ENCODE measurements around the gene GDAP2. TPM values are rescaled to one million over a fixed set of nuclear protein-coding genes. Genes with fewer than 3 reads are reported as not detected.

GDAP2 gene
- total and polyA plus RNA-seq, 2 of the 4 experiments (the other 2 are of a cell fraction): 5.4 to 27.1 TPM

- BruUV-seq (replicated peaks): no TSS peak
- Histone ChIP-seq H4K91ac (ENCODE audit: insufficient read depth, low read depth, low read length) (peak overlapping the region; percentile 70; the same call in 1 of the 2 replicates), H3K18ac (ENCODE audit: low read depth, low read length) (no peak overlapping the region), H3K9me1 (ENCODE audit: insufficient read depth, low read length) (peaks cover 9% of the 10 kb centered on the region), H3K9ac (ENCODE audit: low read depth, low read length) (no peak overlapping the region), H3K56ac (ENCODE audit: extremely low read depth, insufficient read depth, low read length) (no peak overlapping the region), H3K36me3 (ENCODE audit: control insufficient read depth, insufficient read depth, low read length) (no peaks in the 10 kb centered on the region), H3K4me2 (ENCODE audit: low read depth, low read length) (no peak overlapping the region), H3K4me1 (ENCODE audit: control insufficient read depth, insufficient read depth, low read length) (peaks cover 9% of the 10 kb centered on the region), H2BK15ac (ENCODE audit: low read depth, low read length) (peak overlapping the region; percentile 65; the same call in 1 of the 3 replicates), H3K9me3 (ENCODE audit: control insufficient read depth, insufficient read depth, low read length) (peaks cover 2% of the 10 kb centered on the region; the same call in 1 of the 2 replicates), H4K5ac (ENCODE audit: low read depth, low read length) (peak overlapping the region; percentile 54; the same call in 1 of the 2 replicates), H2BK20ac (ENCODE audit: low read depth, low read length) (peak overlapping the region; percentile 83), H3K27me3 (ENCODE audit: control insufficient read depth, insufficient read depth, low read length) (no peaks in the 10 kb centered on the region), H3K4me3 (ENCODE audit: insufficient read depth, low read depth, low read length) (no peak overlapping the region), H2BK5ac (ENCODE audit: low read depth, low read length, poor library complexity, severe bottlenecking) (peak overlapping the region; percentile 35), H4K8ac (ENCODE audit: low read depth in 2 of 2, low read length in 2 of 2) (peak overlapping the region in 1 of 2 experiments; percentile 56; a peak in 2 of 4 replicates), H2AK9ac (replicated peaks; ENCODE audit: low read depth, low read length, poor library complexity) (no peak overlapping the region), H2BK120ac (ENCODE audit: low read depth, low read length) (peak overlapping the region; percentile 94), H3K4ac (ENCODE audit: low read depth, low read length) (peak overlapping the region; percentile 89), H3K27ac (ENCODE audit: insufficient read depth, low read length) (no peak overlapping the region), H2AFZ (replicated peaks; ENCODE audit: low read length, poor library complexity) (no peak overlapping the region), H2AK5ac (ENCODE audit: low read depth, low read length) (peak overlapping the region; percentile 98), H3K23ac (ENCODE audit: low read depth, low read length) (peak overlapping the region; percentile 71; the same call in 1 of the 2 replicates), H4K20me1 (ENCODE audit: insufficient read depth, low read length) (no peaks in the 10 kb centered on the region), H3K14ac (replicated peaks; ENCODE audit: low read depth, low read length) (0 out of 2 replicates have a peak overlapping the region, but pooled peaks have one; percentile 63), H3K79me1 (ENCODE audit: low read depth in 1 of 2, low read length in 2 of 2) (peaks cover 0 to 15% of the 10 kb centered on the region in 2 experiments; a peak in 2 of 4 replicates)
- intact Hi-C loops (cut with micrococcal nuclease): no loop called here
- CTCF ChIA-PET: no interaction called here
- POLR2A ChIA-PET (ENCODE audit: unreplicated experiment): no interaction called here
- ATAC-seq (ENCODE audit: low read depth): no peak
- dilution Hi-C loops (cut with HindIII; ENCODE audit: low sequenced_read_pairs, unreplicated experiment): no loop called here
- TF ChIP-seq POLR2A (IDR thresholded peaks at IDR 0.05; ENCODE audit: low read depth, low read length) (no peak), NFE2L2 (IDR thresholded peaks at IDR 0.05; ENCODE audit: low read depth, low read length) (no peak), SMC3 (IDR thresholded peaks at IDR 0.05; ENCODE audit: low read depth, low read length) (no peak)
- no peak for DNase-seq
- in situ Hi-C loops (cut with MboI; ENCODE audit: low sequenced_read_pairs): no loop called here
Observed at GRCh38 chr1:117832453-117832852, 97.0 kb downstream of the GDAP2 start.
